GM21526 (cell line): ENCODE results near the gene PRC1.

ENCODE experiments used
- ATAC-seq: cut with Tn5 transposase; IDR thresholded peaks from one replicate; pipeline ENCODE4 v1.9.1; 2021; ENCODE audit warnings: moderate library complexity; ENCODE audit not compliant: unreplicated experiment, low FRiP score

The PRC1 gene

DNA sequence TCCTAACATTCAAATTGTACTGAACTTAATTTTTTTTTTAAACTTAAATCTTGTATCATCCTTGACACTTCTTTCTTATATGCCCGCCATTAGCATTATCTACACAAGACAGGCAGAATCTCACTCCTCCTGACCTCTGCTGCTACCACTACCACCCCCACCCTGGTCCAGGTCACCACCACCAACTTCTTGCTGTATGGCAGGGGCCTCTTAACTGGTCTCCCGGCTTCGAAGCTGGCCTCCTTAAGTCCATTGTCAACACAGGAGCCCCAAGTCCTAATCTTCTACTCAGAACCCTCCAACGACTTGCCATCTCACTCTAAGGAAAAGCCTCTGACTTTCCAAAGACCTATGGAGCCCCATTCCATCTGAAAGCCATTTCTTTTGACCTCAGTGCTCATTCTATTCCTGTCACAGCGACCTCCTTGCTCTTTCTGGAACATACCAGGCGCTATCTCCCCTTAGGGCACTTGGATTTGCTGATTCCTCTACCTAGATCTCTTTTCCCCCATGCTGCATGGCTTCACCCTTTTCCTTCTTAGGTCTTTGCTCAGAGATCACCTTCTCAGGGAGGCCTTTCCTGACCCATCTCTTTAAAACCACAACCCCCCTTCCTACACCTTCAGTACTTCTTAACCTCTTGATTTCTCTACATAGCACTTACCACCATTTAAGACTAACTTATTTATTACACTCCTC is 2.6 kb downstream of the PRC1 start:
- no peak for ATAC-seq

DNA sequence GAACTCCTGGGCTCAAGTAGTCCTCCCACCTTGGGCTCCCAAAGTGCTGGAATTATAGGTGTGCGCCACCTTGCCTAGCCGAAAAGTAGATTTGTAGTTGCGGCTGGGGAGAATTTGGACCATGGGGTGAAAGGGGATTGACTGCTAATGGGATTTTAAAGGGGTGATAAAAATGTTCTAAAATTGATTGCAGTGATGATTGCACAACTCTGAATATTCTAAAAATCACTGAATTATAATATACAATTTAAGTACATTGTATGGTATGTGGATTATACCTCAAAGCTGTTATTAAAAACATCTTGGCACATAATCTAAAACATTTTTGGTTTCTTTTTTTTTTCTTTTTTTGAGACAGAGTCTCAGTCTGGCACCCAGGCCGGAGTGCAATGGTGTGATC is 3.9 kb downstream of the PRC1 start:
- no peak for ATAC-seq

DNA sequence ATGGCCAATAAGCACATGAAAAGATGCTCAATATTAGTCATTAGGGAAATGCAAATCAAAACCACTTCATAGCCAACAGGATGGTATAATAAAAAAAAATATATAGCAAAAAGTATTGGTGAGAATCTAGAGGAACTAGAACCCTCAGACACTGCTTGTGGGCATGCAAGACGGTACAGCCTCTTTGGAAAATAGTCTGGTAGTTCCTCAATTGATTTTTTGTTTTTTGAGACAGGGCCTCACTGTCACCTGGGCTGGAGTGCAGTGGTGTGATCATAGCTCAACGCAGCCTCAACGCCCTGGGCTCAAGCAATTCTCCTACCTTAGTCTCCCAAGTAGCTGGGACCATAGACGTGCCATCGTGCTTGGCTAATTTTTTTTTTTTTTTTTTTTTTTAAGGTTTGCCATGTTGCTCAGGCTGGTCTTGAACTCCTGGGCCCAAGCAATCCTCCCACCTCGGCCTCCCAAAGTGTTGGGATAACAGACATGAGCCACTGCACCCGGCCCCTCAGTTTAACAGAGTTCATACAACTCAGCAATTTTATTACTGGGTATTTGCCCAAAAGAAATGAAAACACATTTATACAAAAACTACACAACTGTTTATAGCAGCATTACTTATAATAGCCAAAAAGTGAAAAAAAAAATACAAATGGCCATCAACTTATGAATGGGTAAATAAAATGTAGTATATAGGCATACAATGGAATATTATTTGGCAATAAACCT is 5.1 kb downstream of the PRC1 start:
- no peak for ATAC-seq

DNA sequence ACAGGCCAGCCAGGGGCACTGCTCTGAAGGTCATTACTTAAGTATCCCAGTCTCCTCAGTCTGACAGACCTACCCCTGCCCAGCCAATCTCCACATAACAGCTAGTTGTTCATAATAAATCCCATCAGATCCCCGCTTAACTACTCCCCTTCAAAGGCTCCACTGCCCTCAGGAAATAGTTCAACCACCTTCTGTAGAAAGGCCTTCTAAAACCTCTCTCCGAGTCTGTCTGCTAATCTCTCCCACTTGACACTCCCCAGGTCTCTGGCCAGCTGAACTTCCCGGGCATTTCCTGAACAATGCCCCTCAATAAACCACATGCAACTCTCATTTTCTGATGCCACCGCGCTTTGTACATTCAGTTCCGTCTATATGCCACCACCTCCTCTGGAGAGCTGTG is 6.0 kb downstream of the PRC1 start:
- ATAC-seq, result no peak

DNA sequence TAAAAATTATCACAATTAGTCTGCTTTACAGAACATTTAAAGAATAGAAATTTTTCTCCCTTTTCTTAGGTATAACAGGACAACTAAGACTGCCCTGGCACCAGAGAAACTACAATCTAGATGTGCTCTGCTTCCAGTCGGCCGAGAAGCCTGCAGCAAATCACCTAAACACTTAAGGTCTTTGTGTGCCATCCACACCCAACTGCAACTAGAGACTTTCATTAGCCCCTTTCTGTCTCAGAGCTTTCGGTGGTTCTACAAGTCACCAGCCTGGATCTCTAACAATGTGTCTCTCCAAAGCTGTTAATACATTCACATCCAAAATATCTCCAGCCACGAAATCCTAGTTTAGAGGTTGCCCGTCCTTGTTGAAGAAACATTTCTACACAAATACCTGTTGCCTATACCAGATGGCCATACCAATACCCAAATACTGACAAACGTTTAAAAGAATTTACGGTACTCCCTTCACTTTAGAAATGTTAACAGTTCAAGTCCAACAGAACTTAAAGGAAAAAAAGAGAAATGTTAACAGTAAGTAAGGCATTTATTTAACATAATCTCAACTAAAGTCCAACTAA is 6.7 kb downstream of the PRC1 start:
- ATAC-seq, result no peak

DNA sequence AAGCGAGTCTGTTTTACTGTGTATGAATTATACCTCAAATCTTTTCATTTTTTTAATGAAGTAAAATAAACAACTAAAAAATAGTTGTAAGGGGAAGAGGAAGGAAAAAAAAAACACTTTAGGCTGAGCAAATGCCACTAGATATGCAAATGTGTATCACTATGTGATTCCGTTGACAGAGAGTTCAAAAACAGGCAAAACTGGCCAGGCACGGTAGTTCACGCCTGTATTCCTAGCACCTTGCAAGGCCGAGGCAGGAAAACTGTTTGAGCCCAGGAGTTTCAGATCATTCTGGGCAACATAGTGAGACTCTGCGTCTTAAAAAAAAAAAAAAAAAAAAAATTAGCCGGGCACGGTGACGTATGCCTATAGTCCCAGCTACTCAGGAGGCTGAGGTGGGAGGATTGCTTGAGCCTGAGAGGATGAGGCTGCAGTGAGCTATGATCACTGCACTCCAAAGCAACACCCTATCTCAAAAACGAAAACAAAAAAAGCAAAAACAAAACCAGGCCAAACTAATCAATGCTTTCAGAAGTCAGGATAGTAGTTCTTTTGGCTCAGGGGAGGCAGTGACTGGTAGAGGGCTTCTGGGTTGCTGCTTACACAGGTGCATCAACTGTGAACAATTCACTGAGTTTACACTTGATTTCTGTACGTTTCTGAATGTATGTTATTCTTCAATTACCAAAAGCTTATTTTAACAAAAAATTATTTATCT is 7.4 kb downstream of the PRC1 start:
- peak; percentile 46 for ATAC-seq

DNA sequence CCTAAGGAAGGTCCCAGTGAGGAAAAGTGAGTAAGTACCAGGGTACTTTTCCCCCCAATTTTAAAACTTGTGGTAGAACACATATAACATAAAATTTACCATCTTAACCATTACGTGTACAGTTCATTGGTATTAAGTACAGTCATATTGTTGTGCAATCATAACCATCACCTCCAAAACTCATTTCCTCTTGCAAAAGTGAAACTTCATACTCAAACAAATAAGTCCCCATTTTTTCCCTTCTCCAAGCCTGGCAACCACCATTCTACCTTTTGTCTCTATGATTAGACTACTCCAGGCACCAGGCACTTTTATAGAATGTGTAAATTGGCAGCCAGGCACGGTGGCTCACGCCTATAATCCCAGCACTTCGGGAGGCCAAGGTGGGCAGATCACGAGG is 12.2 kb downstream of the PRC1 start:
- ATAC-seq, result no peak

DNA sequence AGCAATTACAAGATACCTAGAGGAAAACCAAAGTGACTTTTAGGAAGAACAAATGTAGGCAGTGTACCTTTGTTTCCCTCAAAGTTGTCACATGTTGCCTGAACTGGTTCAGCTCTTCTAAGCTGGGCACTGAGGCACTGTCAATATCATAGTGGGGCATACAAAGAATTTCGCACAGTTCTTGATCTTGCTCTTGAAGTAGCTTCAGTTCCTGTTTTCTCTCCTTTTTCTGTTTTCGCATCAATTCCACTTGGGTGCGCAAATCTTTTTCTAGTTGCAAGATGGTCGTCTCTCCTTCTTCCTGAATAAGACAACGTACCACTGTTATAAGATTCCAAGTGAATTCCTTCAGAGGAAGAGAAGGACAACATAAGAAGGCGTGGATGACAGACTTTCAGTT is 12.7 kb downstream of the PRC1 start:
- ATAC-seq, result peak; percentile 70

DNA sequence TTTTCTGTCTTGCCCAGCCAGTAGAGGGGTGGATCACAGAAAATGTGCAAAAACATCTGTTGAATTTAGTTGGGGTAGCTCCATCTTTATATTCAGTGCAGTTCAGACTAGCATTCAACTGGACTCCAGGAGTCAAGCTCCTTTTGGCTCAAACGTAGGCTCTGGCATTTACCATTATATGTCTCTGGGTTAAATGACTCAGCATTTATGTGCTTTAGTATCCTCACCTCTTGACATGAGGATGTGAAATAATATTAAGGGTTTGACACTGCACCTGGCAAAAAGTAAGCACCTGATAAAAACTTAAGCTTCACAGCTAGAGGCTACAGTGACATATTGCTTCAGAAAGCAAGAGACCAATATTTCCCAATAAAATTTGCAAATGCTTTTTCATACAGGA is 14.8 kb downstream of the PRC1 start:
- ATAC-seq, result no peak

DNA sequence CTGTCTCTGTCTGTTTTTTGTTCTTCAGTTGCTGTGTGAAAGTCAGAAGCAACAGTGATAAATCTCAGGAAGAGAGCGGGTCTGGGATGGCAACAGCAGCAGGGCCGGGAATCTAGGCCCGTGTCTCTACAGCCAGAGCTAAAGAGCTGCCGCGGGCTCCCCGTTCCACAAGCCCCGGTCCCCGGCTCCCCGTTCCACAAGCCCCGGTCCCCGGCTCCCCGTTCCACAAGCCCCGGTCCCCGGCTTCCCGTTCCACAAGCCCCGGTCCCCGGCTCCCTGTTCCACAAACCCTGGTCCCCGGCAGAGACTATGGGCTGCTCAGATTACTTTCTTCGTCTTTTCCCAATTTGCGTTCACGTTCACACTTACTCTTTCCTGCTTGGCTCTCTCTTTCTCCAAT is 20.1 kb downstream of the PRC1 start:
- ATAC-seq, result no peak

DNA sequence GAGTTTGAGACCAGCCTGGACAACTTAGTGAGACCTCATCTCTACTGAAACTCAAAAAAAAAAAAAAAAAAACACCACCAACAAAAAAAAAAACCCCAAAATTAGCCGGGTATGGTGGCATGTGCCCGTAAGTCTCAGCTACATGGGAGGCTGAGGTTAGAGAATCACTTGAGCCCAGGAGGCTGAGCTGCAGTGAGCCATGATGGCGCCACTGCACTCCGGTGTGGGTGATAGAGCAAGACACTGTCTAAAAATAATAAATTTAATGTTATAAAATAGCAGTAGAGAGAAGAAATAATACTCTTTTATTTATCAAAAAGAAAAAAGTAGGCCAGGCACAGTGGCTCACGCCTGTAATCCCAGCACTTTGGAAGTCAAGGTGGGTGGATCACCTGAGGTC is 22.2 kb downstream of the PRC1 start:
- ATAC-seq, result no peak

DNA sequence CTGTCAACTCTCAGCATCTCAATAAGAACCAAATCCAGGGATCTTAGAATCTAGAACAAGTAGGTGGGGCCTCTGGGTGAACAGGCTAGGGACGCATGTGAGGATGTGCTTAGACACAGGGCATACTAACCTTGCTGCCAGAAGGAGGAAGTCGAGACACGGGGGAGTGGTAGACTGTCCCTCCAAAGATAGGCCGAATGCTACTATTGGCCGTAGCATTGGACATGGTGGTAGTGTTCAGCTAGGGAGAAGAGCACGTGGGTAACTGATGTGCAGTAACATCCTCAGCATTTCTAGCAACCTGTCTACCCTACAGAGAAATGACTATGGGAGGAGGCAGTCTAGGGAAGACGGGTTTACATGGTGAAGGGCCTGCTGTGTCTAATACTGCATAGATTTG is 24.1 kb downstream of the PRC1 start:
- ATAC-seq, result no peak

DNA sequence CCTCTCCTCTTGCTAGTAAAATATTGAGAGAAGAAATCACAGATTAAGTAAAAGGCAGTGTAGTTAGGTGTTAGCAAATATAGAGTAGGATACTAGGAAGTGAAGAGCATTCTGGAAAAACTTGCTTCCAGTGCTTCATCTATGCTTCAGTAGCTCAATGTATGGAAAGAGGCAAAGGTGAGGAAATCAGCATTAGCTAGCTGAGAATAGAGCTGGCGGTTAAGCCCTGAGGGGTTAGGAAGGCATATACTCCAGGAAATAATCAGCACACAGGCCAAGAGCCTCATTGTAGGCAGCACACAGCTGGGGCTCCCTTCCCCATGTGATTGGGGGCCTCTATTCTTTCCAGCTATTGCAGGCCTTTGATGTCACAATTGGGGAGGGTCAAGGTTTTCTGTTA is 25.9 kb downstream of the PRC1 start:
- no peak for ATAC-seq

DNA sequence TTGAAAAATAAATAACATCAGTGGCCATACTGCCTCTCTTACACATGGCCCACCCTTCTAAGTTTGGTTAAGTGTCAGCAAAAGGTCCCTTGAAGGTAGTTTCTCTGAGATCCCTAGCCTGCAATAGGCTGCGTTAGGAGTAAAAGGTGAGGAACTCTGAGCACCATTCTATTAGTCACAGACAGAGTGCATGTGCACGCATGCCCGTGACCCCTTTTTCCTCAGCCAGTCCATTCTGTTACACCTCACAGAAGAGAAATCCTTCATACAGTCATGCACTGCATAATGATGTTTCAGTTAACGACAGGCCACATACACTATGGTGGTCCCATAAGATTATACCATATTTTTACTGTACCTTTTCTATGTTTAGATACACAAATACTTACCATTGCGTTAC is 27.1 kb downstream of the PRC1 start:
- ATAC-seq, result no peak

DNA sequence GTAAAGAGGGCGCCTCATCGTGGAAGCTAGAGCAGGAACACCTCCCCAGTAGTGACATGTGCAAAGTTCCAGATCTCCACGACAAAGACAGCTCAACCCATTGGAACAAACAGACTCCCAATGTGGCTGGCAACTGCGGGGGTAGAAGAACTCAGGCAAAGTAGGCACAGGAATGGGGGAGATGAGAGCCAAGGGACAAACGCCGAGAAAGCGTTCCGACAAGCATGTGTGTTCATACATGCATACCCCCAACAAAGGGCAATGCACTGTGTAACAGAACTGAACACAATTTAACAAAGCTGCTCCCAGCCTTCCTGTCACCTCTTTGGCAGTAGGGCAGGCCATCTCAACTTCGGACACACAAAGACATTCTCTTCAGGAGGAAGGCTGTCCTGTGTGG is 28.1 kb downstream of the PRC1 start:
- ATAC-seq, result no peak

DNA sequence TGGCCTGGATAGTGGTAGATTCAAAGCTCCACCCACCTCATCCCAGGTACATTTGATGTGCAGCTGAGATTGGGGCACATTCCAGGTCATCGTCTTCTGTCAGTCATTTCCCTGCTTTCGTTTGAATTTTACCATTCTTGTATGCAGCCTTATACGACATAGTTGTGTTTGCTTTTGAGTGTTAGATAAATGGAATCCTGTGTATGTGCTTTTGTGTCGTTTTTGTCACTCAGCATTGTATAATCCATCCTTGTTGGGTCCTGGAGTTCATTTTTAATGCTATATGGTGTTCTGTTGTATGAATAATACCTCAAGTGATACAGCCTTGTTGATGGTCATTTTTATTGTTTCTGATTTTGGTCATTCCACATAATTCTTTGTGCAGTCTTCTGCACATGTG is 32.3 kb downstream of the PRC1 start:
- no peak for ATAC-seq

DNA sequence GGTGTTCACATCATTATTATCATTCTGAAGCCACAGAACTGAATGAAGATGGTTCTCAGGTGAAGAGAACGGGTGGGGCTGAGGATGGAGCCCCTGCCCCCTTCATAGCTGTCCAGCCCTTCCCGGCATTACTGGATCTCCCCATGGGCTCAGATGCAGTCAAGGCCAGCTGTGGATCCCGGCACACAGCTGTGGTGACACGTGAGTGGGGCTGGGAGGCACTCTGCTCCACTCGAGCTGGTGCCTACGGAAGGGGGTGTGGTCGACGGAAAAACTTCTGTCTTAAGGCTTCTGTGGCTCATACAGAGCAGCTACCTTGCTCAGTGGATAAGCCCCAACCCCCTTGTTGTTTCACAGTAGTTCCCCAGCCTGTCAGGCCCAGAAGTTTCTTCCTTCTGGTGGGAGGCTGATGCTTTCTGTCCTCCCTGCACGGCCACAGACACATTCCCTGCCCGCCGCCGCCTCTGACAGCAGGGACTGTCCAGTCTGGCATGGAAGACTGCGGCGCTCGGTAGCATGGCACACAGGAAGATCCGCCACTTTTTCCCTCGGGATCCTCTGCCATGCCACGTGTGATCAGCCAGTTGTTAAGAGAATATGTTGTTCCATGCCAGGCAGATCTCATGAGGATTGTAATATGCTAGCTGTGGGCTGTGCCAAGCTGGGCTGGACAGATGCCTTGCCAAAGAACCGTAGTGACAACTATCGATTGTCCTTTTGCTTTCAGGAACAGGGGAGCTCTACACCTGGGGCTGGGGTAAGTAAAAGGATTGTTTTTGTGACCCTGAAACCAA is 33.8 kb downstream of the PRC1 start:
- ATAC-seq, result no peak

DNA sequence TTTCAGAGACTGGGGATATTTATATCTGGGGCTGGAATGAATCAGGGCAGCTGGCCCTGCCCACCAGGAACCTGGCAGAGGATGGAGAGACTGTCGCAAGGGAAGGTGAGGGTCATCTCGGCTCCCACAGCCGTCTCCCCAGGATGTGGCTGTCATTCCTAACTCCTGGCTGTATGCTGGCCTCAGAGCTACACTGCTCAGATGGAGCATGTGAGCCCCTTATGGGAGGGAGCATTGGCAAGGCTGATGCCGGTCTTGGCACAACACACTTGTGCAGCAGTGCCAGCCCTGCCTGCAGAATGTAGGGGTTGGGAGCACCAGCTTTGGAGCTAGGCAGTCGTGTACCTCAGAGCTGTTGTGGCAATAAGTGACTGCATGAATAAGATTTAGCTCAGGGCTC is 34.4 kb downstream of the PRC1 start:
- no peak for ATAC-seq

DNA sequence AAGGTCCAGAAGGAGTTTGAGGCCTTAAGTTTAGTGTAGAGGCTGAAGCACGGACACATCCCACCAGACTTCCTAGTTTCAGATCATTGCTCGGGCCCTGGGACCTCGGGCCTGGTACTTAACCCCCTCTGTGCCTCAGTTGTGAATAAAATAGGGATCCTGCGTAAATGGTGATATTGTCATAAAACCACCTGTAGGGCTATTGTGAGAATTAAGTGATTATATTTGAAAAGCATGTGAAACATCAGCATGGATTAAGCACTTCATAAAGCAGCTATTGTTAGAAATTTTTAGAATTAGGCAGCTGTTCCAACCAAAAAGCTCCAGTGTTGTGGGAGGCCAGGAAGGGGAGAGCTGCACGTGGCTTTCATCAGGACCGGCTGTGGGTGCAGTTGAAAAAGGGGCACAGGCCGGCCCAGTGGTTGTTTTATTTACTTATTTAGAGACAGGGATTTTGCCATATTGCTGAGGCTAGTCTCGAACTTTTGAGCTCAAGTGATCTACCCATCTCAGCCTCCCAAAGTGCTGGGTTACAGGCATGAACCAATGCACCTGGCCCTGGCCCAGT is 35.2 kb downstream of the PRC1 start:
- no peak for ATAC-seq

DNA sequence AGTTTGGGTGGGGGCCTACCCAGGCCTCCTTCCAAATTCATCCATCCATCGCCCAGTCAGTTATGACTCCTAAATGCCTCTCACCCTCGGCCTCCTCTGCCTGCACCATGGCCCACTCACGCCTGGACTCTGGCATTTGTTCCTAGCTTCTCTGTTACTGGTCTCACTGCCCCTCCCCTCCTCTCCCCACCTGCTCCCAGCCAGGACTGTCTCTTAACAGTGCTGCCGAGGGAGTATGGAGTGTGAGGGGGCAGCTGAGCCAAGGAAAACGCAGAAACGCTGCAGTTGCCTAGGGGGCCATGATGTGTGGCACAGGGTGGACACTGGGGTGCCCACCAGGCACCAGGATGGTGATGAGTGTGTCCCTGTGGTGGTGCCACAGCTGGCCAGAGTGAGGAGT is 36.5 kb downstream of the PRC1 start:
- ATAC-seq, result no peak
